ENCODE measurements around the gene AP5Z1.

AP5Z1 gene

DNA sequence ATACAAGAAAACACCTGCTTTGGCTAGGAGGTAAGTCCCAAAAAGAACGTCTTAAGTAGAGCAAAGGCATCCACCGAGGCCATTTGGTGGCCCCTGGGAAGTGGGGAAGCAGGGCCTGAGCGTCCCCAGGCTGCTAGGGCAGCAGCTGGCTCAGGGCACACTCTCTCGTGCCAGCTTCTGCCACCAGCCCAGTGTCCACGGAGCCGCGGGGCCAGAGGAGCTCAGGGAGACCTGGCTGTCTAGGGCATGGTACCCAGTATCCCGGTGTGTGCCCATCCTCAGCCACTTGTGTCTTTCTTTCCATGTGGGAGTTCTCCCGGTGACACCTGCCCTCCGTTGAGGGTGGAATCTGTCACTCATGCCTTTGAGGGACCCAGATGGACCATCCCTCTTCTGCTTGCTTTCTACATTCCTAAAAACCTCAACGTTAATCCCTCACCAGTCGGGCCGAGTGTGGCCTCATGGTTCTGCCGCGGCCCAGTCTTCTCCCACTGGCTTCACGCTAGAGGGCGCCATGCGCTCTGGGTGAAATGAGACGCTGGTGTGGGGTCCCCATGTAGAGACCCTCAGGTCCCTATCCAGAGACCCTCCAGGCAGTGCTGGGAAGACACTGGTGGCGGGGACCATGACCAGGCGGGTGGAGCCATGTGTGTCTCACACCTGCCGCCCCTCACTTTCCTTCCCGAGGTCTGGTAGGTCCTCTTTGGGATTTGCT lies 9.5 kb upstream of the AP5Z1 start:
- H3K4me3 ChIP-seq (ENCODE audit: low read depth, low read length) = no peak overlapping the region
- TF ChIP-seq, protein P1, sequence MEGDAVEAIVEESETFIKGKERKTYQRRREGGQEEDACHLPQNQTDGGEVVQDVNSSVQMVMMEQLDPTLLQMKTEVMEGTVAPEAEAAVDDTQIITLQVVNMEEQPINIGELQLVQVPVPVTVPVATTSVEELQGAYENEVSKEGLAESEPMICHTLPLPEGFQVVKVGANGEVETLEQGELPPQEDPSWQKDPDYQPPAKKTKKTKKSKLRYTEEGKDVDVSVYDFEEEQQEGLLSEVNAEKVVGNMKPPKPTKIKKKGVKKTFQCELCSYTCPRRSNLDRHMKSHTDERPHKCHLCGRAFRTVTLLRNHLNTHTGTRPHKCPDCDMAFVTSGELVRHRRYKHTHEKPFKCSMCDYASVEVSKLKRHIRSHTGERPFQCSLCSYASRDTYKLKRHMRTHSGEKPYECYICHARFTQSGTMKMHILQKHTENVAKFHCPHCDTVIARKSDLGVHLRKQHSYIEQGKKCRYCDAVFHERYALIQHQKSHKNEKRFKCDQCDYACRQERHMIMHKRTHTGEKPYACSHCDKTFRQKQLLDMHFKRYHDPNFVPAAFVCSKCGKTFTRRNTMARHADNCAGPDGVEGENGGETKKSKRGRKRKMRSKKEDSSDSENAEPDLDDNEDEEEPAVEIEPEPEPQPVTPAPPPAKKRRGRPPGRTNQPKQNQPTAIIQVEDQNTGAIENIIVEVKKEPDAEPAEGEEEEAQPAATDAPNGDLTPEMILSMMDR (IDR thresholded peaks at IDR 0.05; ENCODE audit: control insufficient read depth, extremely low read depth, insufficient read depth) = 0 out of 2 replicates have a peak, but pooled peaks have one; percentile 16
- DNase-seq (ENCODE audit: low read depth) = no peak

- TF ChIP-seq, protein P1 (IDR thresholded peaks at IDR 0.05; ENCODE audit: control insufficient read depth, extremely low read depth, insufficient read depth) = no peak
- no peak overlapping the region for H3K4me3 ChIP-seq (ENCODE audit: low read depth, low read length)
- no peak for DNase-seq (ENCODE audit: low read depth)
These were observed 8.5 kb upstream of the AP5Z1 start for GRCh38 chr7:4766666-4767519.

DNA sequence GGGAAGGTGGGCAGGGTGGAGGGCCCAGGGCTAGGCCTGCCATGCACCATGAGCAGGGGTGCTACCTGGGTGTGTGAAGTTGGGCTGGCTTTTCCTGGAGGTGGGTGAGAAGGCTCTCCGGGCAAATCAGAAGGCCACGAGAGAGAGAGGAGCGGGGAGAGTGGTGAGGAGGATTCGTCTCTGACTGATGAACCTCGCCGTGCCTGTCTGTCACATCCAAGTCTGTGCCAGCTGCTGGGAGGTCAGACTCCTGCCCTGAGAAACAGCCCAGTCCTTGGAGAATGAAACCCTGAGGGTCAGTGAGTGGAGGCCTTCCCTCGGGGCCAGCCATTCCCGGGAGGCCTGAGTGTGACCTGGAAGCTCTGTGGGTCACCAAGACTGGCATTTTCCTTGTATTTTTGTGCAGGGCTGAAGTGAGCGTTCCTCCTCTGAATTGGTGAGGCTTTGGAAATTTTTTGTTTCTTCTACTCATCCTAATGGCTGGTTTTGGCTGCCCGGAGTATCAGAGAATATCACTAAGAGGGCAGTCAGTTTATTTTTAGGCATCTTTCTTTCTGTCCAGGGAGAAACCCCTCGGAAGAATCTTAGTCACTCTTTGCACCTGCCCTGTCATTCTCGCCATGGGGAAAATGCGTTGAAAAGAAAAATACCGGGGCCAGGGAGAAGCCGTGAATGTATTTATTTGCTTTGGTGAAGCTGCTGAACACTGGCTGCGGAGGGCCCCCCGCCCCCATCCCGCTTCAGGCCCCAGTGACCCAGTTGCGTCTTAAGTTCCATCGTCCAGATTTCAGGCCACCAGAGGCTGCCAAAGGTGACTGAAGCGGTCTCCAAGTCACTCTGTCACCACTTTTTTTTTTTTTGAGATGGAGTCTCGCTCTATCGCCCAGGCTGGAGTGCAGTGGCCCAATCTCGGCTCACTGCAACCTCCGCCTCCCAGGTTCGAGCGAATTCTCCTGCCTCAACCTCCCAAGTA lies 6.5 kb upstream of the AP5Z1 start:
- H3K4me3 ChIP-seq (ENCODE audit: low read depth, low read length) = no peak overlapping the region
- DNase-seq (ENCODE audit: low read depth) = no peak
- TF ChIP-seq, protein P1 (IDR thresholded peaks at IDR 0.05; ENCODE audit: control insufficient read depth, extremely low read depth, insufficient read depth) = no peak

DNA sequence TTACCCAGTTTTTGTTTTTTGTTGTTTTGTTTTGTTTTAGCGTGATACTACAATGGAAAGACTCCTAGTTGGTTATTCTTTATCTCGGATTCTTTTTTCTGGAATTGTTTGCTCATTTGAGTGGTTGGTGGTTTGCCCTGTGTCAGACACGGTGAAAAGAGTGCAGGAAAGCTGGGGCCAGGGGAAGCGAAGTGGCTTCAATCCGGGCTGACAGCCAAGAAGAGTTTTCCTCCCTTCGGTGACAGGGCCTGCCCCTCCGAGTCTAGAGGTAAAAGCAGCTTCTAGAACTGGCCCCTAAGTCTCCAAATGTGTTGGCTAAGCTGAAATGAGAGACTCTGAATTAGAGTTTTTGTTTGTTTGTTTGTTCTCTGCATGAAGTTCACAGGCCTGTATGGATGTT lies 5.7 kb upstream of the AP5Z1 start:
- no peak overlapping the region for H3K4me3 ChIP-seq (ENCODE audit: low read depth, low read length)
- TF ChIP-seq, protein P1 (IDR thresholded peaks at IDR 0.05; ENCODE audit: control insufficient read depth, extremely low read depth, insufficient read depth) = no peak
- DNase-seq (ENCODE audit: low read depth) = no peak

DNA sequence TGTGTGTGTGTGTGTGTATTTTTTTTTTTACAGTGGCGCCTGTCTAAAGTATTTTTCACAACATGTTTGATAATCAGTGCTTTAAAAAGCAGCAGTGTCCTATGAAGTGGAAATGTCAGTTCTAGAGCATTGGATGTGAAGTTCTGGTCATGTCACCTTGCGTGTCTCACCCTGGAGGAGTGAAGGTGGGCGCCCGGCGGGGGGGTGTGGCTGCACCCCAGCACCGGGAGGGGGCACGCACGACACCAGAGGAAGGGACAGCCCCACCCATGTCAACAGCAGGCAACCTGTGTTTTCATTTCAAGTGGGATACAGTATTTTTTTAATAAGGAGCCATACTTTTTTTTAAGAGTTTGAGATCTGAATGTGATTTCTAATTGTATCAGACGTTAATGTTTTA lies 4.5 kb upstream of the AP5Z1 start:
- no peak for DNase-seq (ENCODE audit: low read depth)
- TF ChIP-seq, protein P1 (IDR thresholded peaks at IDR 0.05; ENCODE audit: control insufficient read depth, extremely low read depth, insufficient read depth) = no peak
- H3K4me3 ChIP-seq (ENCODE audit: low read depth, low read length) = no peak overlapping the region

GRCh38 chr7:4771737-4772136 lies 3.7 kb upstream of the AP5Z1 start:
- TF ChIP-seq, protein P1 (IDR thresholded peaks at IDR 0.05; ENCODE audit: control insufficient read depth, extremely low read depth, insufficient read depth) = no peak
- DNase-seq (ENCODE audit: low read depth) = no peak

More at GRCh38 chr7:4771737-4772136, 3.7 kb upstream of the AP5Z1 start:
- H3K4me3 ChIP-seq (ENCODE audit: low read depth, low read length) = no peak overlapping the region
